Measurements from ENCODE around the gene BRD1. TPM values are rescaled to one million over a fixed set of nuclear protein-coding genes. Genes with fewer than 3 reads are reported as not detected.
"Not testable (repeated sequence)": the region's sequence is repeated elsewhere in the genome, so short reads cannot be mapped to it uniquely, and the experiment has no call there.

Gene BRD1
- total RNA-seq, 4 donors from 2014 or later: 43.4 to 70.5 (median 50.3) TPM

DNA sequence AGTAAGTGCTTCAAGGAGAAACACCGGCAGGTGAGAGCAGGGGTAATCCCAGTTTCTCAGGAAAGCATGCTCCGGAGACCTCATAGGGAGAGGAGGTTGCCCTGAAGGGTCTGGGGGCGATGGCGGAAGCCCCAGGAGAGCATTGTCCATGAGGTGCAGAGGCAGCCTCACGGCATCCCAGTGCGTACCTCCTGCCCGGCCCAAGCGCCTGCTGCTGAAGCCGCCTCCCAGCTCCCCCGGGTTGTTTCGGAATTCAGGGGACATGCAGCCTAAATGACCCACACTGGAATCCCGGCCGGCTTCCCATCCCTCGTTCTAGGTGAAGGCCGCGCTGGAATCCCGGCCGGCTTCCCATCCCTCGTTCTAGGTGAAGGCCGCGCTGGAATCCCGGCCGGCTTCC is 28.7 kb upstream of the BRD1 start:
- Histone ChIP-seq H3K36me3 (no peaks in the 10 kb centered on the region), H3K4me3 (no peak overlapping the region), H3K27me3 (no peaks in the 10 kb centered on the region), H3K27ac (peak overlapping the region in 2 of 4 donors; percentile 78 to 88), H3K4me1 (peaks cover 9 to 33% (median 26%) of the 10 kb centered on the region in 4 donors), H3K9me3 (no peaks in the 10 kb centered on the region)
- no peak for DNase-seq
- TF ChIP-seq POLR2A (IDR thresholded peaks at IDR 0.05) (no peak), POLR2AphosphoS5 (IDR thresholded peaks at IDR 0.05) (no peak), EP300 (IDR thresholded peaks at IDR 0.05; ENCODE audit: low read depth) (no peak)
- TF ChIP-seq, protein P1, sequence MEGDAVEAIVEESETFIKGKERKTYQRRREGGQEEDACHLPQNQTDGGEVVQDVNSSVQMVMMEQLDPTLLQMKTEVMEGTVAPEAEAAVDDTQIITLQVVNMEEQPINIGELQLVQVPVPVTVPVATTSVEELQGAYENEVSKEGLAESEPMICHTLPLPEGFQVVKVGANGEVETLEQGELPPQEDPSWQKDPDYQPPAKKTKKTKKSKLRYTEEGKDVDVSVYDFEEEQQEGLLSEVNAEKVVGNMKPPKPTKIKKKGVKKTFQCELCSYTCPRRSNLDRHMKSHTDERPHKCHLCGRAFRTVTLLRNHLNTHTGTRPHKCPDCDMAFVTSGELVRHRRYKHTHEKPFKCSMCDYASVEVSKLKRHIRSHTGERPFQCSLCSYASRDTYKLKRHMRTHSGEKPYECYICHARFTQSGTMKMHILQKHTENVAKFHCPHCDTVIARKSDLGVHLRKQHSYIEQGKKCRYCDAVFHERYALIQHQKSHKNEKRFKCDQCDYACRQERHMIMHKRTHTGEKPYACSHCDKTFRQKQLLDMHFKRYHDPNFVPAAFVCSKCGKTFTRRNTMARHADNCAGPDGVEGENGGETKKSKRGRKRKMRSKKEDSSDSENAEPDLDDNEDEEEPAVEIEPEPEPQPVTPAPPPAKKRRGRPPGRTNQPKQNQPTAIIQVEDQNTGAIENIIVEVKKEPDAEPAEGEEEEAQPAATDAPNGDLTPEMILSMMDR (IDR thresholded peaks at IDR 0.05): no peak
- in situ Hi-C loops (cut with MboI; ENCODE audit: low pct_ligation_motif_present in 1 of 4, low pct_unique_long_range_greater_than_20kb in 1 of 4, low sequenced_read_pairs in 3 of 4): loop anchor here in 1 of 4 donors (25.0 kb wide), 1 partner anchor 106 kb away; the partner anchor contains the start of gene PIM3
- WGBS, 2 donors (ENCODE audit: low coverage in 1 of 2): 80 to 90% methylated on average over 1 to 23 of the region's 23 CpGs
- intact Hi-C loops (cut with DNase I; ENCODE audit: low total_unique reads): no loop called here

DNA sequence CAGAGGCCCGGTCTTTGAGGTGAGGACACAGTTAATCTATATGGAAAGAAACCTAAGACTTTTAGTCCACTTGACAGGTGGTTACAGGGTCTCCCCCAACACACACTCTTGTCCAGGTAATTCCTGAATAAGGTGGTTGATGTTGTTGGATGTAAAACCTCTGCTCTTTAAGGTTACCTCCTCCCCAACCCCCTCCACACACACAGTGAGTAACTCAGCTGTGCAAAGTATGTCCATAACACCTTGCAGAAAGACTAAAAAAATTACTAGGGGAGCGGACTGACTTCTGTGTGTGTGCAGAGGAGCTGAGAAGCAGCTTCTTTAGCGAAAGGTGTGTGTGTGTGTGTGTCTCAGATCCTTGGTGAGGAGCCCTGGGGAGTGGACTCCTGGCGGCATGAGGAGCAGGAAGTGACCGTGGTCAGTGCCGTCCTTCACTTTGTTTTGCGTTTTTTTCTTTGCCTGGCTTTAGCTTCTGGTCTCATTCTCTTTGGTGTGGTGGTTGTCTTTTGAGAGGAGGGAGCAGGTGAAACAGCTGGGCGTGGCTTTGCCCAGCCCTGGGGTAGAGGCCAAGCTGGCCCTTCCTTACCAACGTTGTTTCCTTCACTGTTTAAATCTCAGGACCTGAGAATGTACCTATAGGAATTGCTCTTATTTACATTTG is 27.7 kb upstream of the BRD1 start:
- peak; percentile 47 for DNase-seq
- peak; percentile 51 for TF ChIP-seq POLR2A (IDR thresholded peaks at IDR 0.05)
- TF ChIP-seq POLR2AphosphoS5 (IDR thresholded peaks at IDR 0.05): peak; percentile 13 to 59 (median 22)
- TF ChIP-seq, protein P1 (IDR thresholded peaks at IDR 0.05): no peak
- in situ Hi-C loops (cut with MboI; ENCODE audit: low pct_ligation_motif_present in 1 of 4, low pct_unique_long_range_greater_than_20kb in 1 of 4, low sequenced_read_pairs in 3 of 4): loop anchor here in 1 of 4 donors (25.0 kb wide), 1 partner anchor 107 kb away; the partner anchor contains the start of gene PIM3
- Histone ChIP-seq H3K9me3 (no peaks in the 10 kb centered on the region), H3K4me3 (peak overlapping the region in 3 of 4 donors; percentile 12 to 88 (median 63)), H3K27me3 (peaks cover 3% of the 10 kb centered on the region), H3K36me3 (no peaks in the 10 kb centered on the region), H3K4me1 (peaks cover 9 to 33% (median 26%) of the 10 kb centered on the region in 4 donors), H3K27ac (peak overlapping the region; percentile 77 to 90 (median 83))
- 24 to 29% methylated on average over 6 to 9 of the region's 9 CpGs for WGBS, 2 donors (ENCODE audit: low coverage in 1 of 2)
- intact Hi-C loops (cut with DNase I; ENCODE audit: low total_unique reads): no loop called here

DNA sequence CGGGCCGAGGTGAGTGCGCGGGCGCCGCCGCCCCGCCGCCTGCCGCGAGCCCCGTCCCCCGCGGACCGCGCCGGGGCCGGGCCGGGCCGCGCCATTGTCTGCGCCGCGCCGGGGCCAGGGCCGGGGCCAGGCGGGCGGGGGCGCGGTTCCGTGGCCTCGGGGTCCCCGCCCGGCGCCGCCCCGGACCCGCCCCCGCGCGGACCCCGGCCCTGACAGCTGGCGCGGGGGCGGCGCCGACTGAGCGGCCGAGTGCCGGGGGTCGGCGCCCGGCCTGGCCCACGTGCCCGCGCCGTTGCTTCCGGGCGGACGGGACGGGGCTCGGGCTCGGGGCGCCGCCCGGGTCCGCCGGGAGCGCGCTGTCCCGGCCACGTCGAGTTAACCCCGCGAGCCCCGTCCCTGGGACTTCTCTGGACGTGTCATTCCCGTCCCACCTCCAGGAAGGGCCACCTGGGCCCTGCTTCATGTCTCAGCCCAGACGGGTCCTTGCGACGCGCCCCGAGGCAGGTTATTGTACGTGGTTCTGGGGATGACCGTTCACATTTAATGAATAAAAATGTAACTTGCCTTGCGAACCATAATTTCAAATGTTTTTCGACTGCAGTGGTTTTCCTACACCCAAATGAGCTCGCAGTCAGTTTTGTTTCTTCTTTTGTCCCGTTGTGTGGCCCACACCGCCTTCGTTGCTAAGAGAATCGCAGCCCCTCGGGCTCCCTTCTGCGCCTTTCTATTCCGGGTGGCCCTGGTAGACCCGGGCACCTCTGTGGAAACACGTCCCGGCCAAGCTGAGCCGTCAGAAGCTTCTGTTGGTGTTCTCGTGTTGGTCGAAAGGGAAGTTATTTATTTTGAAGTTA is 26.5 kb upstream of the BRD1 start:
- Histone ChIP-seq H3K4me3 (peak overlapping the region; percentile 25 to 88 (median 67)), H3K27me3 (peaks cover 15% of the 10 kb centered on the region), H3K36me3 (no peaks in the 10 kb centered on the region), H3K4me1 (peaks cover 16 to 39% (median 33%) of the 10 kb centered on the region in 4 donors), H3K27ac (peak overlapping the region; percentile 77 to 90 (median 83)), H3K9me3 (no peaks in the 10 kb centered on the region)
- intact Hi-C loops (cut with DNase I; ENCODE audit: low total_unique reads): no loop called here
- TF ChIP-seq EP300 (IDR thresholded peaks at IDR 0.05; ENCODE audit: low read depth) (no peak), POLR2AphosphoS5 (IDR thresholded peaks at IDR 0.05) (no peak)
- WGBS, 2 donors (ENCODE audit: low coverage in 1 of 2): 0% methylated on average over 2 to 44 of the region's 101 CpGs
- in situ Hi-C loops (cut with MboI; ENCODE audit: low pct_ligation_motif_present in 1 of 4, low pct_unique_long_range_greater_than_20kb in 1 of 4, low sequenced_read_pairs in 3 of 4): loop anchor here in 1 of 4 donors (25.0 kb wide), 1 partner anchor 108 kb away; the partner anchor contains the start of gene PIM3
- peak; percentile 50 for DNase-seq

DNA sequence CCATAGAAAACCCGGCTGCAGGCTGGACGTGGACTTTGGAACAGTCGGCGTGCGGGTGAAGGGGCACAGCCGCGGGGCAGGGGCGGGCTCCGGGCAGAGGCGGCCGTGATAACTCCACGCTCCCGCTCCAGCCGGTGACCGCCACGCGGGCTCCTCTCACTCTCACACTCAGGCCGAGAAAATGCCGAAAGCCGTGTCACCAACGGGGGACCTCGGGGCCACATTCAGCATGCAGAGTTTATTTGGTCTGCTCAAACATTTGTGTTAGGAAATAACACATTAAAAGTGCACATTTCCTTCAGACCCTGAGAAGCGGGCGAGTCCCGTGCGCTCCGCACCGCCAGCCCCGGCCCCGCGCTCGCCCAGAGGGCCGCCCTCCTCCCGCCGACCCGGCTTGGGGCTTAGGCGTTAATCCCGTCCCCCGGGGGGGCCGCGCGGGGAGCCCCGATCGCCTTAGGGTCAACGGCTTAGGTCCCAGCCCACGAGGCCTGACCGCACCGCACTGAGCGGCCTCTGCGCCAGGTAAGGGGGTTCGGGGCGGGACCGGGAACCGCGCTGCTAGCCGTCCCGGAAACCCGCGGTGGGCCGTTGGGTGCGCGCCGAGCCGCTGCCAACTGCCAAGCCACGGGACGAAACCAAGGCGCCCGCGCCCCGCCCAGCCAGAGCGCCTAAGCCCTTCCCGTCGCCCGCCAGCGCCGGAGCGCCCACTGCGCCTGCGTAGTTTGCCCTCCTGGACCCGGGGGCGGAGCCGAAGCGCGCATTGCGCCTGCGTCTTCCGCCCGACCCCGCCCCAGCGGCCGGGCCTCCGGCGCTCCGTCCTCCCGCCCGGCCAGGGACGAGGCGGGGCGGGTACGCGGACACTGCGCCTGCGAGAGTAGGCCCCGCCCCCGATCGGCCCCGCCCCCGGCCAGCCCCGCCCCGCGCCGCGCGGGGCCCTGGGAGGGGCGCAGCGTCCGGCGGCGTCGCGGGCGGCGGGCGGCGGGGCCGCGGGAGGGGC is 25.5 kb upstream of the BRD1 start, which contains the start of gene ZBED4:
TSS of gene ZBED4 (plus strand) at position 947 of the 997 bp plus-strand sequence. CDS start 29,819 bp downstream, outside the sequence.
- WGBS, 2 donors (ENCODE audit: low coverage in 1 of 2): 1% methylated on average over 80 of the region's 127 CpGs; no CpG with 5 or more reads in 1 of the 2 donors
- H3K4me3 ChIP-seq: peak within 1 kb of the TSS; percentile 61 to 89 (median 79)
- in situ Hi-C loops (cut with MboI; ENCODE audit: low pct_ligation_motif_present in 1 of 4, low pct_unique_long_range_greater_than_20kb in 1 of 4, low sequenced_read_pairs in 3 of 4): loop anchor here in 1 of 4 donors (25.0 kb wide), 1 partner anchor 109 kb away; the partner anchor contains the start of gene PIM3
- no peaks in the 10 kb centered on the region for H3K36me3 ChIP-seq
- H3K4me1 ChIP-seq: peaks cover 26 to 49% (median 43%) of the 10 kb centered on the region in 4 donors
- TF ChIP-seq EP300 (IDR thresholded peaks at IDR 0.05; ENCODE audit: low read depth) (no peak), POLR2A (IDR thresholded peaks at IDR 0.05) (peak; percentile 89), POLR2AphosphoS5 (IDR thresholded peaks at IDR 0.05) (peak; percentile 80 to 92 (median 89))
- peak; percentile 99 for DNase-seq
- intact Hi-C loops (cut with DNase I; ENCODE audit: low total_unique reads): no loop called here
- no peaks in the 10 kb centered on the region for H3K9me3 ChIP-seq
- H3K27ac ChIP-seq: peak within 1 kb of the TSS; percentile 97 to 99 (median 99)
- H3K27me3 ChIP-seq: peaks cover 25% of the 10 kb centered on the region

DNA sequence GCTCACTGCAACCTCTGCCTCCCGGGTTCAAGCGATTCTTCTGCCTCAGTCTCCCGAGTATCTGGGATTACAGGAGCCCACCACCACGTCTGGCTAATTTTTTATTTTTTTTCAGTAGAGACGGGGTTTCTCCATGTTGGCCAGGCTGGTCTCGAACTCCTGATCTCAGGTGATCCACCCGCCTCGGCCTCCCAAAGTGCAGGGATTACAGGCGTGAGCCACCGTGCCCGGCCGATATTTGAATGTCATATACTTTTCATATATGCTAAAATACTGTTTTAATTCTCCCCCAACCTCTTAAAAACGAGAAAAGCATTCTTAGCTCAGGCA is 24.9 kb upstream of the BRD1 start:
- WGBS, 2 donors (ENCODE audit: low coverage in 1 of 2): 41% methylated on average over 13 of the region's 13 CpGs; no CpG with 5 or more reads in 1 of the 2 donors
- Histone ChIP-seq H3K27ac (peak overlapping the region; percentile 97 to 99 (median 99)), H3K27me3 (peaks cover 31% of the 10 kb centered on the region), H3K4me1 (peaks cover 26 to 53% (median 47%) of the 10 kb centered on the region in 4 donors), H3K4me3 (peak overlapping the region in 3 of 4 donors; percentile 70 to 89 (median 78))
- H3K36me3 ChIP-seq; DNase-seq; intact Hi-C loops (cut with DNase I; ENCODE audit: low total_unique reads); H3K9me3 ChIP-seq: not testable (repeated sequence)
- in situ Hi-C loops (cut with MboI; ENCODE audit: low pct_ligation_motif_present in 1 of 4, low pct_unique_long_range_greater_than_20kb in 1 of 4, low sequenced_read_pairs in 3 of 4): loop anchor here in 1 of 4 donors (25.0 kb wide), 1 partner anchor 110 kb away; the partner anchor contains the start of gene PIM3

All from transverse colon (tissue), 4 donors.